GM18867 (cell line): ENCODE data around the gene RASA3.

Experiments used
- ATAC-seq: cut with Tn5 transposase; IDR thresholded peaks from one replicate; pipeline ENCODE4 v1.9.1; 2021; ENCODE audit warnings: mild to moderate bottlenecking, moderate library complexity; ENCODE audit not compliant: unreplicated experiment

Gene RASA3

DNA sequence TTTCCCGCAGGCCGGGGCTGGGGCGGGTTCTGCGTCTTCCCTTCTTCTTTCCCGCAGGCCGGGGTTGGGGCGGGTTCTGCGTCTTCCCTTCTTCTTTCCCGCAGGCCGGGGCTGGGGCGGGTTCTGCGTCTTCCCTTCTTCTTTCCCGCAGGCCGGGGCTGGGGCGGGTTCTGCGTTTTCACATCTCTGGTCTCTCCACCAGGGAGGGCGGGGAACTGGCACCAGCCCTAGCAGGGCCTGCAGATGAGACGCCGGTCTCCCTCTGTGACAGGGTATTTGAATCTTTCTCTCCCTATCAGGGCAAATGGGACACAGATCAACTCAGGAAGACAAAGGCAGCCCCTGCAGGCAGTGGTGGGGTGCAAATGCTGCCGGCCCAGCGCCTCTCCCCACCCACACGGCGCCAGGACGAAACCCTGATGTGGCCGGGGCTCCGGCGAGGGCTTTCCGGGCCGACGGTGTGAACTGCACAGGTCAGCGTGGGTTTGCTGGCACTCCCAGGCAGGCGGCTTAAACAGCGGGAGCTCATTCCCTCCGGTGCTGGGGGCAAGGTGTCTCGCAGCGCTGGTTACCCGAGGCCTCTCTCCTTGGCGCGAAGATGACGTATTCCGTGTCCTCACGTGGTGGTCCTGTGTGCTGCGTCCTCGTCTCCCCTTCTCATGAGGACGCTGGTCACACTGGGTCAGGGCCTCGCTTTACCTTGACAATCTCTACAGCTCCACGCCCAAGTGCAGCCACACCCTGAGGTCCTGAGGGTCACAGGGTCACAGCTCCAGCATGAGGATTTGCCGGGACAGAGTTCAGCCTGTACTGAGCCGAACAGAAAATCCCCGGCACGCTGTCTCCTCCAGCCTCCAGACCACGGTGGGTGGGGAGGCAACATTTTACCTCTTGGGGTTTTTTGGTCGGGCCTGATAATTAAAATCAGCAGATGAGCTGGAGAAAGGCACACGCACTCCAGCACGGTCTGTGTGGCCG lies 157.8 kb downstream of the RASA3 start:
- no peak for ATAC-seq

- ATAC-seq: no peak
These were observed 158.9 kb downstream of the RASA3 start, which contains the start of gene C13orf46 for GRCh38 chr13:113973218-113974164. Gene C13orf46, minus strand, starts transcription at chr13:113974076. Its CDS starts 79 bp downstream, at chr13:113973997.

- ATAC-seq: no peak
These were observed 159.8 kb downstream of the RASA3 start for GRCh38 chr13:113972451-113973217.

DNA sequence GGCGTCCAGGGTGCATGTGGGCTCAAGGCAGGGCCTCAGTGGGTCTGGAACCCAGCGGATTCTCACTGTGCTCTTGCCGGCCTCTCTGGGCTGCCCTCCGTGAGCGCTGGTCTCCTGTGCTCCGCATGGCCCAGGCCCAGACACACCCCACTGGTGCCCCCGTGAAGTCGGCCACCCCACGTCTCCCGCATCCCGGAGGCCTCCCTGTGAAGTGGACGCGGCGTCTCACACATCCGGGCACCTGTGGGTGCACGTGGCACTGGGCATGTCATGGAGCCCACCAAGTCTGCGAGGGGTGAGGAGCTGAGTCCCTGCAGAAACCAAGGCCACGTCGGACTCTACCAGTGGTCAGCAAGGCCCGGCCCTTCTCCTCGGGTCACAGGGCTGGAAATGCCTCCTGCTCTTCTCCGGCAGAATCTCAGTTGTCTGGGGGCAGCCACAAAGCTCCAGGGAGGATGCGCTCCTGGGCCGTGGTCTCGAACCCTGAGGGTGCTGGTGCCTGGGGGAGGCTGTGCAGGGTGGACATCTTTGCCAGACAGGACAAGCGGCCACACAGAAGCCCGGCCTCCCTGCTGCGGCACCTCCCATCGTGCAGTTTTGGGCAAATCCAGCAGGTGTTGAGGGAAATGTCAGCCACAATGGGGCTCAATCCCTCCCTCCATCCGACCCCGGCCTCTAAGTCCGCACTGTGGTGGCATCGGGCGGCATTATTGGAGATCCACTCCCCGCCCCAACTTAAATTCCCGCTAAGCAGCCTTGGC lies 160.8 kb downstream of the RASA3 start:
- ATAC-seq: no peak

DNA sequence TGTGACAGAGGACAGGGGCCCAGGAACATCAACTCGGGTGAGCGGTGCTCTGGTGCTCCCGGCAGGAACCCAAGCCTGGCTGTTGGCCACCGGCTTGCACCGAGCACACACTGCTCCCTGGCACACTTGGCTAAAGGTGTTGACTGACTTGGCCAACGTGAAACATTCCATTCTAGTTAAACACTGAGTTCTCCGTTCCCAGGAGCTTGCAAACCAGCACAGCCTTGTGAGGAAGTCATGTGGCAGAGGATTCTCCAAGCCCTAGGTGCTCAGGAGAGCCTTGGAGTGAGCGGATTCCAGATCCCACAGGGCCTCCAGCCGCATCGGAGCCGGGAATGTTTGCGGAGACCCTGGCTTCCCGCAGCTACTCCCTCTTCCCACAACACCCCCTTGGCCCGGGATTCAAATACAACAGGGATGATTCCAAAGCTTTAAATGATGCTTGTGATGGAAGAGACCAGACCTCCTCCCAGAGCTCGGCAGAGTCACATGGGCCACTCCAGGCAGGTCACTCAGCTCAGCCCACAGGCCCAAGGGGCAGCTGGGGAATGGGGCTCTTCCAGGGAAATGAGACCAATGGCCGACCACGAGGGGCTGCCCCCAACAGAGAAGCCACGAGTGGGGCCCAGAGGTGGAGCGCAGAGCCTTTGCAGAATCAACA lies 161.5 kb downstream of the RASA3 start:
- no peak for ATAC-seq

DNA sequence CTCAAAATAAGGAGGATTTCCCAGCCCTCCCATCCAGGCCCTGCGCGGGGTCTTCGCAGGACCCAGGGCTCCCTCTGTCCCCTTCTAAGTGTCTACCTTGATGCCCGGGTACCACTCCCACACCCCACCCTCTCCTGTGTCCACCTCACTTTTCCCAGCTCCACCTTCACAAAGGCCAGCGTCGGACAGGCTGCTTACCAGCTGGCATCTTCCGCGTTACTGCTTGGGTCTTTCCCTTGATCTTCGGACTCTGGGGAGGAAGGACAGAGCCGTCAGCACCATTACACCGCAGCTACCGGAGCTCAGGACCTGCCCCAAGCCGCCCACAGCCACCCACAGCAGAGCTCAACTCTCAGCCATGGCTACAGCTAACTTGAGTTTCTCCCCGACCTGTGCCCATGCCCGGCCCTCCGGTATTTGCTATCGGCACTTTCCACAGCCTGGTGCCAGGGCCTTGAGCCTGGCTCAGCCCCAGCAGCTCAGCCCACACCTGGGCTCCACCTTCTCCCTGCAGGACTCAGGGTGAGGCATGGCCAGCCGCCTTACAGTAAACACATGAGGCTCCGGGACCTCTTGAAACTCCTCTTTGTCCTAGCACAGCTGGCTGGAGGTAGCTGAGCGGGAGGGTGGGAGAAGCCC lies 162.3 kb downstream of the RASA3 start:
- ATAC-seq: no peak

- ATAC-seq: no peak
These were observed 163.0 kb downstream of the RASA3 start for GRCh38 chr13:113969311-113969972.

DNA sequence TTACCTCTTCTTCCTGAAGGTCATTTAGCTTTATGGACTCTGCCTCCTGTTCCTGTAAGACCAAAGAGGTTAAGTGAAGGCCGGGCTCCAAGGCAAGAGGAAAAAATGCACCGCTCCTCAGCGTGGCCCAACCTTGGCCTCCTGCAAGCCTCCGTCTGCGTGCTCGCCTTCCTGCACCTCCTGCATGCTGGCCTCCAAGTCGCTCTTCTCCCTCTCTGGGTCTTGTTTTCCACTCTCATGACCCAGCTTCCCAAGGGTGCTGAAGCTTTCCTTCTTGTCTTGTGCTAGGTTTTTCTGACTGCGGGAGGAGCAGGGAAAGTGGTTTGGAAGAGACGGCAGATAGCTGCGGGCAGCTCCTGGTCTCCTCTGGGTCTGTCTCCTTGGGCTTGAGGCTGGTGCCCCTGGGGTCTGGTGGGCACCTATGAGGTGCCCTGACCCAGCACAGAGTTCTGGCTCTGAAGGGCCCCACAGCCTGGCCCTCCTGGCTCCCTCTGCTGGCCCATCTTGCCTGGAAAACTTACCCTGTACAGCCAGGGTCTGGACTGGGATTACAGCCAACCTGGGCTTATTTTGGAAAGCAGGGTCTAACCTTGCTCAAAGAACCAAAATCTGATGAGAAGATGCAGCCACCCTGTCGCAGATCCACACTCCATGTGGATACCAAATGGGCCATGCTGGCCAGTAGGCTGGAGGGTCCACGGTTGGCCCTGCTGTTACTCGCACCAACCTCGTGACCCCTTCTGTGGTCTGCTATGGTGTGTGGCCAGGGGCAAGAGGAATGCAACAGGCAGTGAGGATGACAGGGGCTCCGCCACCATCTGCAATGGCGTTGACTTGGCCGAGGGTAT lies 163.7 kb downstream of the RASA3 start:
- ATAC-seq: no peak

- ATAC-seq: no peak
These were observed 164.5 kb downstream of the RASA3 start for GRCh38 chr13:113967729-113968462.

DNA sequence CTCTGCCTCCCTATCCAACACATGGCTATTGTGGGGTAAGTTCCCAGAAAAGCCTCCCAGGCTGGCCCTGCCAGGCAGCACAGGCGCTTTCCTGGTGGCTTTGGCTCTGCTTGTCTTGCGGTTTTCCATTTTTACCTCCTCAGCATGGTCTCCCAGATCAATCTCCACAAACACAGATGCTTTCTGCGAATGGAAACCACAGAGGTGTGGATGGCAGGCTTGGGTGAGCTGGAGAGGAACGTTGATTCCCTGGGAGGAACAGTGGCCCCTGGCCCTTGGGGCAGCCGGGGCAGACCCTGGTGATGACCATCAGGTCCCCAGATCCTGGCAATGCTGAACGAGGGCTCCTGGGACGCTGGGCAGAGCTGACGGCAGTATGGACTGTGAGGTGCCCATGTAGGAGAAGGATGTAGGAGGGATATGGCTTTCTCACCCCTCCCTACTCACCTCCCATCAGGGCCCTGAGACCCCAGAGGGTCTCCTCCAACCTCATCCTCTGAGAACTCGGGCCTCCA lies 165.2 kb downstream of the RASA3 start:
- no peak for ATAC-seq

- no peak for ATAC-seq
These were observed 166.2 kb downstream of the RASA3 start for GRCh38 chr13:113965968-113966884.

DNA sequence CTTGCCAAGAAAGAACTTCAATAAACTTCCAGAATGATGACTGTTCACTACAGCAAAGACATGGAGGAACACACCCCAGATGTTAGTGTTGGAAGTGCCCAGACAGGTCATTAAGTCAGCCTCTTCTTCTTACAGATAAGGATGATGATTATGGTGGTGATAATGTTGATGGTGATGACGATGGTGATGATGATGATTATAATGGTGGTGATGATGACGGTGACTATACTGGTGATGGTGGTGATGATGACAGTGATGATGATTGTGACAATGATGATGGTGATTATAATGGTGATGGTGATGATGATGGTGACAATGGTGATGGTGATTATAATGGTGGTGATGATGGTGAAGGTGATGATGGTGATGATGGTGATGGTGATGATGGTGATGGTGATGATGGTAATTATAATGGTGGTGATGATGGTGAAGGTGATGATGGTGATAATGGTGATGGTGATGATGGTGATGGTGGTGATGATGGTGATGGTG lies 167.0 kb downstream of the RASA3 start:
- no peak for ATAC-seq

- no peak for ATAC-seq
These were observed 168.0 kb downstream of the RASA3 start for GRCh38 chr13:113964251-113964995.

DNA sequence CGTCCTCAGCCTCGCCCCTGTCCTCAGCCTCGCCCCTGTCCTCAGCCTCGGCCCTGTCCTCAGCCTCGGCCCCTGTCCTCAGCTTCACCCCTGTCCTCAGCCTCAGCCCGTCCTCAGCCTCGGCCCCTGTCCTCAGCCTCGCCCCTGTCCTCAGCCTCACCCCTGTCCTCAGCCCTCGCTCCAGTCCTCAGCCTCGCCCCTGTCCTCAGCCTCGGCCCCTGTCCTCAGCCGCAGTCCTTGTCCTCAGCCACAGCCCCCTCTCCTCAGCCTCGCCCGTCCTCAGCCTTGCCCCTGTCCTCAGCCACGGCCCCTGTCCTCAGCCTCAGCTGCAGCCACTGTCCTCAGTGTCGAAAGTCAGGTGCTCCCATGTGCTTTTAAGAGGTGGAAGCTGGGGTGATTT lies 169.0 kb downstream of the RASA3 start:
- ATAC-seq: no peak

GRCh38 chr13:113962975-113963374 lies 169.4 kb downstream of the RASA3 start:
- no peak for ATAC-seq
